Stimulated activated CD4-positive, alpha-beta T cell treated with anti-CD3 and anti-CD28 coated beads, Interleukin-1b, Interleukin-23, amount 100 ng/mL, for 24 hours (primary cell): ENCODE results near the gene SCAPER.

Experiments used
- DNase-seq, 4 experiments: peaks; one replicate each; pipeline ENCODE4 v3.0.0-alpha.2; 2020; ENCODE audit warnings: low read depth in 4 of 4, low spot score in 1 of 4

Gene SCAPER

DNA sequence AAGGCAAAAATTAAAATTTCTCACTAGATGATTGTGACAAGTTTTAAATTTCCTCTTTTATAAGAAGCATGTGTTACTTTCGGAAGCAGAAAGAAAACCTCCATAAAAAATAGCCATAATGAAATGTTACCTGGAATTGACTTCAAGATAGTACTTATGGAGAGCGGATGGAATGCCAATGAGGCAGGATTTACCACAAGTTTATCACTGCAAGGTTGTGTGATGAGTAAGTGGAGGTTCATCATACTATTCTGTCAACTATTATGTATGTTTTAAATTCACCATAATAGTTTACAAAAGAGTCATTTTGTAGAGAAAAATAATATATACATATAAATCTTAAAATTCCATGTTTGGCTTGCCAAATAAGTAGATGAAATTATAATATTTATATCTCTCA, 230.3 kb downstream of the SCAPER start:
- no peak for DNase-seq

DNA sequence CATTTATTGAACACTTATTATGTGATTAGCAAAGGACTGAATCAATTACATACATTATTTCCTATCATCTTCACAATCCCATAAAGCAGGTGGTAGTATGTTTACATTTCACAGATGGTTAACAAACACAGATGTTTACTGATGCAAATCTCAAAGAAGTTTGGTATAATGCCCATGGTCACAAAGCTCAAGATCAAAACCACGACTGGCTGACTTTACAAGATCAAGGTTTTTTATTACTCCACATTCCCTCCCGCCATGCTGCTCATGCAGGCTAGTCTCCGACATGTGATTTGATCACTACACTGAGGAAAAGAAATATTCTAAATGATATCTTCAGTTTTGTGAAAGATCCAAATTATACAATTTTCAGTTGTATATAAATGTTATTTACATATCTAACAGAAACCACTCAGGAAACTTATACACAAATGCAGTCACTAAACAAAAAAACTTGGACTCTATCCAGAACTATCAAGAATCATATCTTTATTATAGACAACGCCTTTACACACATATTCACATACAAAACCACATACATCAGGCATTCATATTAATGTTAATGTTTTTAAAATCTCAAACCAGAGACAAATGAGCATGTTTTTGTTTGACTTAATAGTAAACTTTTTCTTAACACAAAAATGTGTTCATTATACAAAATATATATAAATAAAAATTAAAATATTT, 235.5 kb downstream of the SCAPER start:
- no peak for DNase-seq

DNA sequence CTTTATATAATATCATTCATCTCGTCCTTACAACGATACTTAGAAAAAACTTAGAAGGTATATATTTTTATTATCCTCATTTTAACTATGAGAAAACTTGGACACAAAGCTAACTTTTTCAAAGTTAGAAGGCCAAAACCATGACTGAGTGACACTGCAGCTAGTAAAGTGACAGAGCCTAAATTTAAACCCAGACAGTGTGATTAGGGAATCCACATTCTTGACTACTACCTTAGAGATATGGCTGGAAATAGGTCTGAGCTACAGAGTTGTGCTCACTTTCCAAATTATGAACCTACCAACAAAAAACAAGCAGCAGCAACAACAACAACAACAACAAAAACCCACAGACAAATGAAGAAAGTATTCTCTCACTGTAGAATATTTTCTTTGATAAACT, 236.2 kb downstream of the SCAPER start:
- DNase-seq = no peak

DNA sequence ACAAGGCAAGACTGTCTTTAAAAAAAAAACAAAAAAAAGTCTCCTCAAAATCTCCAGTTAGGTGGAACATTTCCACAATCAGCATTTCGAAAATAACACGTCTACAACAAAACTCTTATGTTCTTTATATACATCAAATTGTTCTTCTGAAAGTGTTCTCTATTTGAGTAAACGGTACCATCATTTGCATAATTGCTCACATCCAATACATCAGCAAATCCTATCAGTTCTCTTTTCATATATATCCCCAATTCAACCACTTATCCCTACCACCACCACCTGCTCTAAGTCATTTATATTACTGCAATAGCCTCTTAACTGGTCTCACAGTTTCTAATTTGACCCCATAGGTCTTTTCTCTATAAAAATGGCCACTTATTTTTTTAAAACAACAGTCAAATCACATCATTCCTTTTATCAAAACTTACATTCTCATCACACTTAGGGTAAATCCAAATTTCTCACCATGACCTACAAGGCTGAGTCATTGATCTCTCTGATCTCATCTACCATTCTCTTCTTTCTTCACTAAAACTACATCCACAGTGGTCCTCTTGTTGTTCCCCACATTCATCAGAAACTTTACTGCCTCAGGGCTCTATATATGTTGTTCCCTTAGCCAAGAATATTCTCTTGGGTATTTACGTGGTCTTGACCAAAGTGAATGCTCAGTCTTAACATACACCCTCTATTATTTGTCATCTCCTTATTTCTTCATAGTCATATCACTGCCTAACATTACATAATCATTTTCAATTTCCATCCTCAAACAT, 237.0 kb downstream of the SCAPER start:
- no peak for DNase-seq

DNA sequence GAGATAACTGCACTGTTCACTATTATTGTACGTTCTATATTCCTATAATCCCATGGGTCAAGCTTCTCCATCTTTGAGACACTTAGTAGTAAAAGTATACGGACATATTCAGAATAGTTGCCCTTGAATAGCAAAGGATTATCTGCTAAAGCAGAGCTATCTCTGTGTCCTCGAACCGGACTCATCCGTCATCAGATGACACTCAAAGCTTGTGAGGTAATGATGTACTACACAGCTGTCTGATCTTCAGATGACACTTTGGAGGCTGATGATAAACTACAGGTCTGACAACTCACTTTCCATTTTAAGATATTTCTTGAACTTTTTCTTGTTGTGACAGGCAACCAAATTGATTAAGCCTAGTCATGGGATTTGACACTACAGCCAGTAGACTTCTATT, 240.2 kb downstream of the SCAPER start:
- DNase-seq = no peak

DNA sequence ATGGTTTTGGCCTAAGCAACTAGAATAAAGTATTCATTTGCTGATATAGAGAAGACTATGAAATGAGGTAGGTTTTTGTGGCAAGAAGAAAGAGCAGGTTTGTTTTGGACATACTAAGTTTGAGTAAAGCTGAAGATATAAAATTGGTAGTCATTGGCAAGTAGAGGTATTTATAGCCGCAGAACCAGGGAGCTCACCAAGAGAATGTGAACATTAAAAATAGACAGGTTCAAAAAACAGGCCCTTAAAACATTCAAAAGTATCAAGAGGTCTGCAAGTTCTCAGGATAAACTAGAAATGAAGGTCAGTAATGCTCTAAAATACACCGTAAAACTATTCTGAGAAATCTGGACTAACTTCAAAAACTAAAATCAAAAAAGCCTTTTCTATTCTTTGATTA, 240.7 kb downstream of the SCAPER start:
- no peak for DNase-seq

DNA sequence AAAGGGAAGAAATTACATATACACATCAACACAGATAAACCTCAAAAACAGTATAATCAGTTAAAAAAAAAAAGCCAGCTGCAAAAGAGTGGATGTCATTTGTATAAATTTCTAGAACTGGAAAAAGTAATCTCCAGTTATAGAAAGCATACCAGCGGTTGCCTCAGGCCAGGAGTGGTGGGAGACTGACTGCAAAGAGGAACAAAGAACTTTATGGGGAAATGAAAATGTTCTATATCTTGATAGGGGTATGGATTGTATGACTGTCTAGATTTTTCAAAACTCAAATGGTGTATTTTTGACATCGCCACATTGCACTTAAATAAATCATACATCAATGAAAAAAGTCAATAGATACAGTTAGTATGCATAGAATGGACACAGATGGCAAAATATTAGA, 241.6 kb downstream of the SCAPER start:
- no peak for DNase-seq

DNA sequence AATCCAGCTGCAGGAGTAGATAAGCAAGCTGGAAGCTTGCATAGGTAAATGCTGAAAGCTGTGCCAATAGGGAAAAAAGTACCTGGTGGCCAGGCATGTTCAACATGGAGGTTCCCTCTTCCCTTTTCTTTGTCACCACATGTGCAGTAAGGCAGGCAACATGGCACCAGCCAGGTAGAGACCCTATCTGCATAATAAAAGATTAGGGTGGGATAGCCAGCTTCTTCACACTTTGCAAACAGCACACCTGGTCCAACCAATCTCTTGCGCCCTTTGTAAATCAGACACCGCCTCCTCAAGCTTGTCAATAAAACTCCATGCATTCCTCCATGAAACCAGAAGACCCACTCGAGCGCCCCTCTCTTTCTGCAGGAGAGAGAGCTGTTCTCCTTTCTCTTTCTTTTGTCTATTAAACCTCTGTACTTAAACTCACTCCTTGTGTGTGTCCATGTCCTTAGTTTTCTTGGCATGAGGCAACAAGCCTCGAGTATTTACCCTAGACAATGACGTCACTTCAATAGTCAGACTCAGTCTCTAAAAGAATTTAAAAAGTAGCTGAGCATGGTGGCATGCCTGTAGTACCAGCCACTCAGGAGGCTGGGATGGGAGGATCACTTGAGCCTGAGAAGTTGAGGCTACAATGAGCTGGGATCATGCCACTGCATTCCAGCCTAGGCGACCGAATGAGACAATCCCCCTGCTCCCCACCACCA, 256.3 kb downstream of the SCAPER start:
- no peak for DNase-seq

DNA sequence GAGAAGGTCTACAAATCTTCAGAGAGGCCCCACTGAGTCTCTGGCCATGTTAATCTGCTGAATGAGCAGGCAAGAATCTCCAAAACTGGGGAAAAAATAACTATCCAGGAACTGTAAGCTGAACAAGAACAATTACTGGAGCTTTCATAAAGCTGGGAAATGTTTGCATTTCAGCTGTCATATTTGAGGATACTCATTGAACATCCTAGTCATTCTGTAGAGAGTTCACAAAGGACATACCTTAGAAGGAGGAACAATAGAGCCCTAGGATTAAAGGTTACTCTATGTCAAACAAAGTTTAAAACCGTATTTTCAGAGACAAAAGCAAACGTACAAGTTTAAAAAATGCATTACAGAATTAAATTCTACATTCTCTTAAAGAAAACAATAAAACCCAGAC, 257.5 kb downstream of the SCAPER start:
- DNase-seq = no peak

DNA sequence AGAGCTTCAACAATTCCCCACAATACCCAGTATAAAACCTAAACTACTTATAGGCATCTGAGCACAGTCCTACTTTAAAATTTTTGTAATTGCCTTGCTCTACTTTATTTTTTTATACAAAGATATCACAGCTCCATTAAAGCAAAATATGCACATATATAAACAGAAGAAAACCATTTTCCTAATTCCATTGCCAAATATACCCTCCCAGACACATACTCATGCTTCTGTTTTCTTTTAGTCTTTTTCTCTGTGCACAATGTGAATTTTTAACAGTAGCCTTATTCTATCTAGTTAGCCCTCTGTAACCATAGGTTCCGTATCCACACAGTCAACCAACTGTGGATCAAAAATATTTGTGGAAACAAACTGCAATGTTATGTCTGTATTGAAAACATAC, 260.5 kb downstream of the SCAPER start:
- no peak for DNase-seq

DNA sequence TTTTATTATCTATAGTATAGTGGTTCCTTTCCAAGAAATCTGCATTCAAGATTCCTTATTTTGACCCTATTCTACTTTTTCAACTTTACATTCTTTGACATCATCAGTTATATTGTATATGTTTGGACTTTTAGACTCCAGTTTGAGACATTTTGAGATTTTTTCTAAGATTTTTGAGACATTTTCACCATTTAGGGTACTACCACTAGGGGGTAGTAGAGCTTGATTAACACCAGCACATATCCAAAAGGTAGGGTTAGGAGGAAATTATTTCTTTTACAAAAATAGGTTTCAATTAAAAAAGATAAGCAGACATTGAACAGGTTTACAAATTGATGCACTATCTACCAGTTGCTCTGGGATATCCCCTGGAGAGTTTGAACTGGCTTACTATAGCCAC, 262.5 kb downstream of the SCAPER start:
- DNase-seq = no peak

DNA sequence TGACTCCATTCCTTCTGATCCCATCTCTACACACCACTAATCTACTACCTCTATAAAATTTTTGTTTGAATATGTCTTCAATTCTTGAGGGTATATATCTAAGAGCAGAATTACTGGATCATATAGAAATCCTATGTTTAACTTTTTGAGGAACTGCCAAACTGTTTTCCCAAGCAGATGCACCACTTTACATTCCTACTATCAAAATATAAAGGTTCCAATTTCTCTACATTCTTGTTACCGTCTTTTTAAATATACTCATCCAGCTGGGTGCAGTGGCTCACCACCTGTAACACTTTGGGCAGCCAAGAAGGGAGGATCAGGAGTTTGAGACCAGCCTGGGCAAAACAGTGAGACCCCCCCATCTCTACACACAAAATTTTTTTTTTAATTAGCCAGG, 268.0 kb downstream of the SCAPER start:
- no peak for DNase-seq

DNA sequence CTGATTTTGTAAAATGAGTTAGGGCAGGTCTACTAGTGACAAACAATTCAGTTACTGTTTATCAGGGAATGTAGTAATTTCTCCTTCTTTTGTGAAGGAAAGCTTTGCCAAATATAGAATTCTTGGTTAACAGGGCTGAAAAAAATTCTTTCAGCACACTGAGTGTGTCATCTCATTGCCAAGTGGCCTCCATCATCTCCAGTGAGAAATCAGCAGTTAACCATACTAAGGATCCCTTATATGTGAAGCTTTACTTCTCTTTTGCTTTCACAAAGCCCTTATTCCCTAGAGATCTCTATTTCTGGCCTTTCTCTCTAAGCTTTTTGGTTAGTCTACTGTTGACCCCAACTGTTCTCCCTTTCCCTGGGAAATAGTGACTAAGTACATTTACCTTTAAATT, 269.1 kb downstream of the SCAPER start:
- DNase-seq = no peak

DNA sequence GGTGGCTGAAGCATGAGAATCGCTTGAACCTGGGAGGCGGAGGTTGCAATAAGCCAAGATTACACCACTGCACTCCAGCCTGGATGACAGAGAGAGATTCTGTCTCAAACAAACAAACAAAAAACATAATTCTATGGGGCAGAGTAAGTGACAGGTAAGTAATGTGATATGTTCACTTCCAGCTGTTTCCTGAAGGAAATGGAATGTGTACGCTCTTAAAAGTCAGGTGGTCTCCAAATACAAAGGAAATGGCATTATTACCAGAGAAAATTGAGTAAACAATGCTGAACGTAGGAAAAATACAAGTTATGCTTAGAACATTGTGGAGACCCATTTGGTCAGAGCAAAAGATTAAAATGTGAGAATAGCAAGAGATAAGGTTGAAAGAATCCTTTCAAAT, 278.5 kb downstream of the SCAPER start:
- no peak for DNase-seq

DNA sequence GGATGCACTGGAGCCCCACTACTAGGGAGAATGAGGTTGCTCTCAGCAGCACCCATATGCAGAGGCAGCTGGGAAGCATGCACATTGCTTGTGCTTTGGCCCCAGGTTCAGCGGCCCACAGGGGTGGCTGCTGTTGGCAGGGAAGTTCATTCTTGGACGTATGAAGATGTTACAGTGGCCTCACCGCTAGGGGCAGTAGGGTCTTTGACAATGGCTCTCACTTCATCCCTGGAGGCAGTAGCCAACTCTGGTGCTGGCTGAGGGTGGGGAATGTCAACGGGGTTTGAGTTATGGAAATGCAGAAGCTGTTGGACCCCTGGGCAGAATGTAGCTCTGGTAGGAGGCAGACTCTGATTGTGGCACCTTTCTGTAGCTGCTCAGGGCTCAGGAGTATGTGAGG, 279.9 kb downstream of the SCAPER start:
- no peak for DNase-seq

DNA sequence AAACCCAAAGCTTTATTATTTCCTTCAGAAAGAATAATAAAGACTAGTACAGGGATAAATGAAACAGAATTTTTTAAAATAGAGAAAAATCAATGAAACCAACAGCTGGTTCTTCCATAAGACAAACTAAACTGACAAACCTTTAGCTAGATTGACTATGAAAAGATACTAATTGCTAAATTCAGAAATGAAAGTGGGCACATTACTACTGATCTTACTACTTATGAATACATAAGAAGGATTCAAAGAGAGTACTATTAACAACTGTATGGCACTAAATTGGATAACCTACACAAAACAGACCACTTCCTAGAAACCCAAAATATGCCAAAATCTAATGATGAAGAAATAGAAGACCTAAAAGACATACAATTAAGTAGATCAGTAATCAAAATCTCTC, 290.4 kb downstream of the SCAPER start:
- DNase-seq = no peak

DNA sequence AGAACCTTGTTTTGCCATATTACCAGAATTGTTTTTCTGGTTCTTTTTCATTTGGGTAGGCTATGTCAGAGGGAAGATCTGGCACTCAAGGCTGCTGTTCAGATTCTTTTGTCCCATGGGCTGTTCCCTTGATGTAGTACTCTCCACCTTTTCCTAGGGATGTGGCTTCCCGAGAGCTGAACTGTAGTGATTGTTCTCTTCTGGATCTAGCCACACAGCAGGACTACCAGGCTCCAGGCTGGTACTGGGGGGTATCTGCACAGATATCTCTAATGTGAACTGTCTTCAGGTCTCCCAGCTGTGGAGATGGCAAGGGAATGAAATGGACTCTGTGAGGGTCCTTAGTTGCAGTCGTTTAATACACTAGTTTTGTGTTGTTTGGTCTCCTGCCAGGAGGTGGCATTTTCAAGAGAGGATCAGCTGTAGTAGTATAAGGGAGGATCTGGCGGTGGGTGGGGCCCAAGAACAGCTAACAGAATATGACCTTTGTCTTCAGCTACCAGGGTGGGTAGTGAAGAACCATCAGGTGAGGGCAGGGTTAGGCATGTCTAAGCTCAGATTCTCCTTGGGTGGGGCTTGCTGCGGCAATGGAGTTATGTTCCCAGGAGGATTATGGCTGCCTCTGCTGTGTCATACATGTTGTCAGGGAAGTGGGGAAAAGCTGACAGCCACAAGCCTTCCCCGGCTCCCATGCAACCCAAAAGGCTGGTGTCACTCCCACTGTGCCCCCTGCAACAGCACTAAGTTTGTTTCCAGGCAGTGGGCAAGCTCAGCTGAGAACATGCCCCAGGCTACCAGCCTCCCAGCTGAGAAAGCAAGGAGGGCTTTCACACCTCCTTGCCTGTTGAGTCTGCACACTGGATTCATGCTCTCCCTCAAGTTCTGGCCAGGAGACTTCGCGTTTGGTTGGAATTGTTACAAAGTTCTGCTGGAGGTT, 316.1 kb downstream of the SCAPER start:
- DNase-seq = no peak

DNA sequence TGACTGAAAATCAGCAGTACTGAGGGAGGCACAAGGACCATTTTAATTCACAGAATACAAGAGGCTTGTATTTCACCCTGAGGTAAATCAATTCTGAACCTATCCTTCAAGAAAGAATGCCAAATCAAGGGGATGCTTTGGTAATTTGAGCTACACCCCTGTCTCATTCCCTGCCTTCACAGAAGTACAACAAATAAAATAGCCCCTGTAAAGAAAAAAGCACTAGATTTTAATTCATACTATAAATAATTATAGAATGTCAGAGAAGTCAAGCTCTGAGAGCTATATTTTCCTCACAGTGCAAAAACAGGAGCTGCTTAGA, 319.6 kb downstream of the SCAPER start:
- DNase-seq = no peak

DNA sequence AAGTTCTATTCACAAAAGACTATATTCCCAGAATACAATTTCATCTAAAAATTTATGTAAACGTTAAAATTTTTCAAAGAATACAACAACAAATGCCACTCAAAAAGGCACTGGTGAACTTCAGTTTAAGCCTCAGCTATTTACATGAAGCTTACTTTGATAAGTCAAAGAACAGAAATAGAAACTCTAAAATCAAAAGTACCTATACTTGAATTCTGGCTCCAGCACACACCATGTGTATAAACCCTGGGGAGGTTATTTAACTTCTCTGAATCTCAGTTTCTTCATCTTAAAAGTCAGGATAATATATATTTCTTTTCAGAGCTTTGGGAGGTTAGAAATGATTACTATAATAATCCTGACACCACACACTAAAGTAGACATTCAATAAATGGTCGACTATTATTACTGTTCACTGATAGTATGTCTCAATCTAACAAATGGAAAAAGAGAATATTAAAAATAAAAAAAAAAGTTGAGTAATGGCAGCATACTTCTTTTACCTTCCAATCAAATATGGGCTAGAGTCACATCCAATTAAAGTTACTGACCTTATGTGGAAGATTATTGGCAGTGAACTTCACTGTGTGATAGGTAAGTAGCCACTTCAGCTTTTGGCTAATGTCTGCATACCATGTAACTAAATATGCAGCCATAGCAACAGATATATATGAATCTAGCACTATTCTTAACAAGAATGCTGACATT, 320.1 kb downstream of the SCAPER start:
- DNase-seq = no peak

DNA sequence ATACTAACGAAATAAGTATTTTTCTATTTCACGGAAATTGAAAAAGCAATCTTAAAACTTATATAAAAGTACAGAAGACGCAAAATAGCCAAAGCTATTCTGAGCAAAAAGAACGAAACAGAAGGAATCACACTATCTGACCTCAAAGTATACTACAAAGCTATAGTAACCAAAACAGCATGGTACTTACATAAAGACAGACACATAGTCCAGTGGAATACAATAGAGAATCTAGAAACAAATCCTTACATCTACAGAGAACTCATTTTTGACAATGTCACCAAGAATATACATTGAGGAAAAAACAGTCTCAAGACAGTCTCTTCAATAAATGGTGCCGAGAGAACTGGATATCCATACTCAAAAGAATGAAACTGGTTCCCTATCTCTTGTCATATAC, 322.6 kb downstream of the SCAPER start:
- no peak for DNase-seq
